SK-N-SH (cell line): Measurements from ENCODE around the gene TENT5D.

Experiments used
- CHD2 ChIP-seq: fragments of 150-350 bp; IDR thresholded peaks from 2 replicates; pipeline ENCODE4 v1.6.1; 2018; ENCODE audit warnings: low read length; ENCODE audit not compliant: partially characterized antibody
- EP300 ChIP-seq, 2 experiments: IDR thresholded peaks; 2 replicates each; pipeline versions ENCODE4 v1.4.0 to v1.6.1; 2012; ENCODE audit warnings: borderline replicate concordance in 1 of 2, low read depth in 1 of 2, low read length in 1 of 2
- EZH2phosphoT487 ChIP-seq: fragments of 200-600 bp; sonication (generic); IDR thresholded peaks from 2 replicates; pipeline ENCODE4 v1.6.1; 2017; ENCODE audit warnings: low read depth, mixed run types, mild to moderate bottlenecking, antibody characterized with exemption, moderate library complexity, borderline replicate concordance
- FOXJ3 ChIP-seq: sonication (generic); formaldehyde crosslinking; IDR thresholded peaks from 2 replicates; pipeline ENCODE4 v1.5.1; 2020; ENCODE audit warnings: mild to moderate bottlenecking, missing genetic modification reagents
- FOXM1 ChIP-seq: IDR thresholded peaks from 2 replicates; pipeline ENCODE4 v1.4.0; 2012; ENCODE audit warnings: low read depth, mild to moderate bottlenecking
- GABPA ChIP-seq: IDR thresholded peaks from 2 replicates; pipeline ENCODE4 v1.4.0; 2012; ENCODE audit warnings: low read depth, mild to moderate bottlenecking
- GATA2 ChIP-seq: sonication (generic); formaldehyde crosslinking; IDR thresholded peaks from 2 replicates; pipeline ENCODE4 v1.5.0; 2020; ENCODE audit warnings: mild to moderate bottlenecking, missing genetic modification reagents
- JUND ChIP-seq: IDR thresholded peaks from 2 replicates; pipeline ENCODE4 v1.4.0; 2012
- NRF1 ChIP-seq: IDR thresholded peaks from 2 replicates; pipeline ENCODE4 v1.6.1; 2012; ENCODE audit warnings: low read depth, mild to moderate bottlenecking, low read length
- POLR2AphosphoS5 ChIP-seq: IDR thresholded peaks from 2 replicates; pipeline ENCODE4 v1.6.1; 2012; ENCODE audit warnings: low read depth, low read length
- RAD21 ChIP-seq: IDR thresholded peaks from 2 replicates; pipeline ENCODE4 v1.6.1; 2012; ENCODE audit warnings: mild to moderate bottlenecking, low read length
- USF1 ChIP-seq: IDR thresholded peaks from 2 replicates; pipeline ENCODE4 v1.4.0; 2012; ENCODE audit warnings: low read depth, borderline replicate concordance
- YY1 ChIP-seq: IDR thresholded peaks from 2 replicates; pipeline ENCODE4 v1.4.0; 2012; ENCODE audit warnings: low read depth, mild to moderate bottlenecking
- TF ChIP-seq, protein P1 (sequence below): fragments of 200-600 bp; sonication (generic); IDR thresholded peaks from 2 replicates; pipeline ENCODE4 v1.6.1; 2017; ENCODE audit warnings: antibody characterized with exemption, mild to moderate bottlenecking, moderate library complexity

DNA sequence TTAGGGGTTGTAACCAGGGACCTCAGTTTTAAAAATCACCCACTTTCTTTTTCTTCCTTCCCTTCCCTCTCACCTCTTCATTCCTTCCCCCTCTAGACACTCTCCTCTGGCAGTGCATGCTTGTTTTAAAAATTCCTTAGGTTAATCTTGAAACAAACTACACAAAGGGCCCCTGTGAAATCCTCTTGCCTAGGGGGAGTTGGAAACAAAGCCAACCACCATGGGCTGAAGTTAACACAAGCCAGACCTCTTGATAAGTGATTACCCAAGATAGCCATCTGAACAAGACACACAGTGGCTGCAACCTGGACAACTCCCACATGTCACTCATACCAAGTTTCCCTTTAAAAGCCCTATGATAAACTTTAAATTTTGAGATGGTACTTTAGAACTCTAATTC lies 68.9 kb downstream of the TENT5D start:
- TF ChIP-seq, protein P1, sequence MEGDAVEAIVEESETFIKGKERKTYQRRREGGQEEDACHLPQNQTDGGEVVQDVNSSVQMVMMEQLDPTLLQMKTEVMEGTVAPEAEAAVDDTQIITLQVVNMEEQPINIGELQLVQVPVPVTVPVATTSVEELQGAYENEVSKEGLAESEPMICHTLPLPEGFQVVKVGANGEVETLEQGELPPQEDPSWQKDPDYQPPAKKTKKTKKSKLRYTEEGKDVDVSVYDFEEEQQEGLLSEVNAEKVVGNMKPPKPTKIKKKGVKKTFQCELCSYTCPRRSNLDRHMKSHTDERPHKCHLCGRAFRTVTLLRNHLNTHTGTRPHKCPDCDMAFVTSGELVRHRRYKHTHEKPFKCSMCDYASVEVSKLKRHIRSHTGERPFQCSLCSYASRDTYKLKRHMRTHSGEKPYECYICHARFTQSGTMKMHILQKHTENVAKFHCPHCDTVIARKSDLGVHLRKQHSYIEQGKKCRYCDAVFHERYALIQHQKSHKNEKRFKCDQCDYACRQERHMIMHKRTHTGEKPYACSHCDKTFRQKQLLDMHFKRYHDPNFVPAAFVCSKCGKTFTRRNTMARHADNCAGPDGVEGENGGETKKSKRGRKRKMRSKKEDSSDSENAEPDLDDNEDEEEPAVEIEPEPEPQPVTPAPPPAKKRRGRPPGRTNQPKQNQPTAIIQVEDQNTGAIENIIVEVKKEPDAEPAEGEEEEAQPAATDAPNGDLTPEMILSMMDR, result no peak
- TF ChIP-seq POLR2AphosphoS5, result no peak
- TF ChIP-seq YY1, result no peak
- no peak for TF ChIP-seq USF1
- TF ChIP-seq RAD21, result no peak
- TF ChIP-seq GATA2, result no peak
- TF ChIP-seq EZH2phosphoT487, result no peak
- no peak for TF ChIP-seq EP300 (IDR thresholded peaks at IDR 0.05; ENCODE audit: borderline replicate concordance in 1 of 2, low read depth in 1 of 2, low read length in 1 of 2)
- TF ChIP-seq GABPA, result no peak
- TF ChIP-seq FOXJ3 (CRISPR knock-in tag), result no peak
- TF ChIP-seq NRF1, result no peak
- TF ChIP-seq CHD2, result no peak
- no peak for TF ChIP-seq FOXM1
- TF ChIP-seq JUND, result no peak
